Measurements from ENCODE around the gene TPM4. TPM values are rescaled to one million over a fixed set of nuclear protein-coding genes. Genes with fewer than 3 reads are reported as not detected.

TPM4 gene
- total RNA-seq, 2 donors from 2014 or later, result 379 TPM

DNA sequence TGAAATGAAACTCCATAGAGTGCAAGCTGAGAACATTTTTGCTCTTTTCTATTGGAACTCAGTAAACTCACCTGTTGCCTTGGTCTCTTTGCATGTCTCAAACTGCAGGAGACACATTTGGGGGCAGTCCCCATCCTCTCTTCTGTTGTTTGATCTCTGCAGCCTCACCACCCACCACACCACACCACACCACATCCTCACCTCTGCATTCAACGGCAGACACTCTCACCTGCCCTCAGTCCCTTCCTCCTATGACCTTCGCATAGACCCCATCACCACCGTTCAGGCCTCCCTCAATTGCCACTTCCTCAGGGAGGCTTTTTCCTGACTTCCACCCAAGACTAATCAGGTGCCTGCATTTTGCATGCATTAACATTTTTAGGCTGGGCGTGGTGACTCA lies 14.4 kb upstream of the TPM4 start:
- Histone ChIP-seq H3K36me3 (no peaks in the 10 kb centered on the region), H3K27me3 (replicated peaks; ENCODE audit: insufficient read depth) (no peaks in the 10 kb centered on the region), H3K27ac (no peak overlapping the region), H3K4me3 (no peak overlapping the region), H3K9me3 (no peaks in the 10 kb centered on the region), H3K4me1 (replicated peaks) (no peaks in the 10 kb centered on the region)
- no peak for TF ChIP-seq POLR2A (IDR thresholded peaks at IDR 0.05)
- TF ChIP-seq POLR2AphosphoS5 (IDR thresholded peaks at IDR 0.05), result no peak
- TF ChIP-seq, protein P1, sequence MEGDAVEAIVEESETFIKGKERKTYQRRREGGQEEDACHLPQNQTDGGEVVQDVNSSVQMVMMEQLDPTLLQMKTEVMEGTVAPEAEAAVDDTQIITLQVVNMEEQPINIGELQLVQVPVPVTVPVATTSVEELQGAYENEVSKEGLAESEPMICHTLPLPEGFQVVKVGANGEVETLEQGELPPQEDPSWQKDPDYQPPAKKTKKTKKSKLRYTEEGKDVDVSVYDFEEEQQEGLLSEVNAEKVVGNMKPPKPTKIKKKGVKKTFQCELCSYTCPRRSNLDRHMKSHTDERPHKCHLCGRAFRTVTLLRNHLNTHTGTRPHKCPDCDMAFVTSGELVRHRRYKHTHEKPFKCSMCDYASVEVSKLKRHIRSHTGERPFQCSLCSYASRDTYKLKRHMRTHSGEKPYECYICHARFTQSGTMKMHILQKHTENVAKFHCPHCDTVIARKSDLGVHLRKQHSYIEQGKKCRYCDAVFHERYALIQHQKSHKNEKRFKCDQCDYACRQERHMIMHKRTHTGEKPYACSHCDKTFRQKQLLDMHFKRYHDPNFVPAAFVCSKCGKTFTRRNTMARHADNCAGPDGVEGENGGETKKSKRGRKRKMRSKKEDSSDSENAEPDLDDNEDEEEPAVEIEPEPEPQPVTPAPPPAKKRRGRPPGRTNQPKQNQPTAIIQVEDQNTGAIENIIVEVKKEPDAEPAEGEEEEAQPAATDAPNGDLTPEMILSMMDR (IDR thresholded peaks at IDR 0.05), result no peak
- DNase-seq (ENCODE audit: low spot score), result no peak
- WGBS, result 77% methylated on average over 4 of the region's 4 CpGs
- intact Hi-C loops (cut with DNase I), result no loop called here

GRCh38 chr19:16062789-16063188 lies 13.5 kb upstream of the TPM4 start:
- Histone ChIP-seq H3K27ac (no peak overlapping the region), H3K27me3 (replicated peaks; ENCODE audit: insufficient read depth) (no peaks in the 10 kb centered on the region), H3K36me3 (no peaks in the 10 kb centered on the region), H3K9me3 (no peaks in the 10 kb centered on the region), H3K4me3 (no peak overlapping the region), H3K4me1 (replicated peaks) (no peaks in the 10 kb centered on the region)
- intact Hi-C loops (cut with DNase I), result no loop called here
- TF ChIP-seq POLR2AphosphoS5 (IDR thresholded peaks at IDR 0.05), result no peak
- TF ChIP-seq, protein P1 (IDR thresholded peaks at IDR 0.05), result peak in 3 of 4 experiments; percentile 52 to 71 (median 60)
- 81% methylated on average over 2 of the region's 2 CpGs for WGBS
- DNase-seq (ENCODE audit: low spot score), result no peak

DNA sequence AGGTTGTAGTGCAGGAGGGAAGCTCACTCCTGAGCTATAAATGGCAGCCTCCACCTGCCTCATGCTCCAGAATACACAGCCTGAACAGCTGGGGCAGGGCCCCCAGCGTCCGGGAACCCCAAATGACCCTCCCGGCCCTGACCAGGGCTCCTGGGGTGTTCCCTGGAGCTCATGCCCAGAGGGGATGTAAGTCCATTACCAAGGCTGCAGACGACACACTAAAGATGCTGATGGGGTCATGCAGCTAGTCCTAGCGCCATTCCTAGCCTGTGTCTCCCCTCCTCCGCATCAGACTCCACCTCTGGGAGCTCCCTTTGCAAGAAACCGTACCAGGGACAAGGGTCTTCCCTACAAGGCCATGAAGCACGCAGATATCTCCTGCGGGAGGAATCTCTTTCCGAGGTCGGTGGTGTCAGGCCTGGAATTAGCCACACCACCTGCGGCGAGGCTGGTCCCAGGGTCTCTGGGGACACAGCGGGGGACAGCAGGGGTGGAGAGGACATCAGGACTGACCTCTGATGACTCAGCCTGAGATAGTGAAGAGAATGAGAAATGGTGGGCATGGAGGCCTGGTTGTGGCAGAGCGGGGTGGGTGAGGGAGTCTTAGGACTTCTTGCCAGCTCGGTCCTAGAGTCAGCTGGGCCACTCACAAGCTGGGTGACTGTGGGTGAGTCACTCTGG lies 11.9 kb upstream of the TPM4 start:
- no peak overlapping the region for H3K4me3 ChIP-seq
- no peaks in the 10 kb centered on the region for H3K9me3 ChIP-seq
- H3K36me3 ChIP-seq, result no peaks in the 10 kb centered on the region
- intact Hi-C loops (cut with DNase I), result no loop called here
- 92% methylated on average over 16 of the region's 16 CpGs for WGBS
- H3K4me1 ChIP-seq (replicated peaks), result no peaks in the 10 kb centered on the region
- DNase-seq (ENCODE audit: low spot score), result no peak
- H3K27ac ChIP-seq, result no peak overlapping the region
- no peaks in the 10 kb centered on the region for H3K27me3 ChIP-seq (replicated peaks; ENCODE audit: insufficient read depth)
- TF ChIP-seq, protein P1 (IDR thresholded peaks at IDR 0.05), result no peak
- TF ChIP-seq POLR2AphosphoS5 (IDR thresholded peaks at IDR 0.05) (no peak), POLR2A (IDR thresholded peaks at IDR 0.05) (no peak)

GRCh38 chr19:16066611-16067104 lies 9.6 kb upstream of the TPM4 start:
- no peak overlapping the region for H3K4me3 ChIP-seq
- 42% methylated on average over 6 of the region's 6 CpGs for WGBS
- peak; percentile 45 for DNase-seq (ENCODE audit: low spot score)
- no peaks in the 10 kb centered on the region for H3K27me3 ChIP-seq (replicated peaks; ENCODE audit: insufficient read depth)
- H3K27ac ChIP-seq, result peak overlapping the region; percentile 100
- H3K4me1 ChIP-seq (replicated peaks), result peaks cover 8% of the 10 kb centered on the region
- TF ChIP-seq POLR2AphosphoS5 (IDR thresholded peaks at IDR 0.05), result no peak
- TF ChIP-seq, protein P1 (IDR thresholded peaks at IDR 0.05), result peak in 3 of 4 experiments; percentile 22 to 53 (median 50)
- H3K9me3 ChIP-seq, result no peaks in the 10 kb centered on the region
- intact Hi-C loops (cut with DNase I), result no loop called here
- H3K36me3 ChIP-seq, result no peaks in the 10 kb centered on the region

Measured in prostate gland (tissue), 2 donors.